SK-N-SH (cell line): ENCODE results near the gene LLGL2. TPM values are rescaled to one million over a fixed set of nuclear protein-coding genes. Genes with fewer than 3 reads are reported as not detected.

ENCODE experiments used
- CTCF ChIA-PET: fragments of 300-600, 350-600 bp; formaldehyde crosslinking; extraction: SDS; loops from one replicate; lab custom pipeline; 2021; lab: Yijun Ruan, JAX
- POLR2A ChIA-PET: fragments of 350-600 bp; sonication (Branson Sonifier 250); formaldehyde crosslinking; extraction: SDS; loops from one replicate; lab custom pipeline; 2020; ENCODE audit warnings: antibody characterized with exemption, inconsistent platforms; lab: Yijun Ruan, JAX
- DNase-seq: peaks from one replicate; pipeline ENCODE4 v3.0.0; 2012
- H2AFZ ChIP-seq: fragments of 200-600 bp; sonication (generic); 2 replicates; pipeline ENCODE4 v1.8.1; 2016; ENCODE audit warnings: antibody characterized with exemption, mild to moderate bottlenecking, low read depth
- H3F3A ChIP-seq: fragments of 200-600 bp; sonication (generic); replicated peaks from 2 replicates; pipeline ENCODE3; 2016; ENCODE audit warnings: antibody characterized with exemption, mild to moderate bottlenecking; ENCODE audit not compliant: insufficient read depth
- H3K27ac ChIP-seq, 2 experiments: fragments of 200-500 bp in 1 of 2; fragments of 200-600 bp in 1 of 2; sonication (Bioruptor generic) in 1 of 2; sonication (generic), shearing (Covaris generic) in 1 of 2; 2 replicates each; pipeline versions ENCODE4 v1.5.1 to v1.6.1; 2014 to 2016; ENCODE audit warnings: low read depth in 2 of 2, inconsistent platforms in 1 of 2, low read length in 1 of 2, mild to moderate bottlenecking in 1 of 2, mixed read lengths in 1 of 2
- H3K27me3 ChIP-seq: fragments of 200-600 bp; sonication (generic), shearing (Covaris generic); 2 replicates; pipeline ENCODE4 v1.6.1; 2016; ENCODE audit warnings: mixed run types; ENCODE audit not compliant: insufficient read depth
- H3K36me3 ChIP-seq, 2 experiments: fragments of 200-500 bp in 1 of 2; fragments of 200-600 bp in 1 of 2; sonication (Bioruptor generic) in 1 of 2; sonication (generic) in 1 of 2; replicated peaks in 1 of 2; 2 replicates each; pipeline versions ENCODE3 to v1.5.1; 2014 to 2016; ENCODE audit warnings: low read length in 1 of 2, mild to moderate bottlenecking in 1 of 2; ENCODE audit not compliant: insufficient read depth in 2 of 2, control insufficient read depth in 1 of 2
- H3K4me1 ChIP-seq, 2 experiments: fragments of 200-500 bp in 1 of 2; fragments of 200-600 bp in 1 of 2; sonication (Bioruptor generic) in 1 of 2; sonication (generic), shearing (Covaris generic) in 1 of 2; 2 replicates each; pipeline versions ENCODE4 v1.5.1 to v1.6.1; 2014 to 2016; ENCODE audit warnings: low read depth in 1 of 2, low read length in 1 of 2, mixed run types in 1 of 2; ENCODE audit not compliant: insufficient read depth in 2 of 2, control insufficient read depth in 1 of 2
- H3K4me2 ChIP-seq: fragments of 200-600 bp; sonication (generic), shearing (Covaris generic); 2 replicates; pipeline ENCODE4 v1.6.1; 2017; ENCODE audit warnings: mixed run types
- H3K4me3 ChIP-seq, 2 experiments: fragments of 200-500 bp in 1 of 2; fragments of 200-600 bp in 1 of 2; sonication (Bioruptor generic) in 1 of 2; sonication (generic), shearing (Covaris generic) in 1 of 2; 2 replicates each; pipeline versions ENCODE4 v1.5.1 to v1.8.1; 2014 to 2016; ENCODE audit warnings: low read depth in 2 of 2, inconsistent platforms in 1 of 2, low read length in 1 of 2, mild to moderate bottlenecking in 1 of 2, mixed read lengths in 1 of 2, moderate library complexity in 1 of 2
- H3K79me2 ChIP-seq: fragments of 200-600 bp; sonication (generic); 2 replicates; pipeline ENCODE4 v1.8.1; 2017; ENCODE audit warnings: mild to moderate bottlenecking; ENCODE audit not compliant: insufficient read depth
- H3K9ac ChIP-seq: fragments of 200-600 bp; sonication (generic); 2 replicates; pipeline ENCODE4 v1.6.1; 2017; ENCODE audit warnings: mixed run types
- H3K9me2 ChIP-seq: fragments of 200-600 bp; sonication (generic); 2 replicates; pipeline ENCODE4 v1.6.1; 2017; ENCODE audit warnings: mixed run types
- H3K9me3 ChIP-seq: fragments of 200-600 bp; sonication (generic); 2 replicates; pipeline ENCODE4 v1.6.1; 2017; ENCODE audit warnings: mixed run types, mild to moderate bottlenecking, moderate library complexity
- H4K20me1 ChIP-seq: fragments of 200-600 bp; sonication (generic); 2 replicates; pipeline ENCODE4 v1.6.1; 2017; ENCODE audit warnings: mild to moderate bottlenecking, mixed run types; ENCODE audit not compliant: insufficient read depth
- CHD2 ChIP-seq: fragments of 150-350 bp; IDR thresholded peaks from 2 replicates; pipeline ENCODE4 v1.6.1; 2018; ENCODE audit warnings: low read length; ENCODE audit not compliant: partially characterized antibody
- CTCF ChIP-seq: fragments of 200-600 bp; sonication (generic); IDR thresholded peaks from 2 replicates; pipeline ENCODE4 v1.6.1; 2017; ENCODE audit warnings: antibody characterized with exemption, mild to moderate bottlenecking, moderate library complexity
- ELF1 ChIP-seq: IDR thresholded peaks from 2 replicates; pipeline ENCODE4 v1.4.0; 2012
- EZH2phosphoT487 ChIP-seq: fragments of 200-600 bp; sonication (generic); IDR thresholded peaks from 2 replicates; pipeline ENCODE4 v1.6.1; 2017; ENCODE audit warnings: low read depth, mixed run types, mild to moderate bottlenecking, antibody characterized with exemption, moderate library complexity, borderline replicate concordance
- FOXJ3 ChIP-seq: sonication (generic); formaldehyde crosslinking; IDR thresholded peaks from 2 replicates; pipeline ENCODE4 v1.5.1; 2020; ENCODE audit warnings: mild to moderate bottlenecking, missing genetic modification reagents
- FOXM1 ChIP-seq: IDR thresholded peaks from 2 replicates; pipeline ENCODE4 v1.4.0; 2012; ENCODE audit warnings: low read depth, mild to moderate bottlenecking
- GABPA ChIP-seq: IDR thresholded peaks from 2 replicates; pipeline ENCODE4 v1.4.0; 2012; ENCODE audit warnings: low read depth, mild to moderate bottlenecking
- MXI1 ChIP-seq: IDR thresholded peaks from 2 replicates; pipeline ENCODE4 v1.6.1; 2012; ENCODE audit warnings: mild to moderate bottlenecking, low read depth, low read length, improper control_type of control experiment
- NFIC ChIP-seq: IDR thresholded peaks from 2 replicates; pipeline ENCODE4 v1.4.0; 2012; ENCODE audit warnings: borderline replicate concordance
- NRF1 ChIP-seq: IDR thresholded peaks from 2 replicates; pipeline ENCODE4 v1.6.1; 2012; ENCODE audit warnings: low read depth, mild to moderate bottlenecking, low read length
- PBX3 ChIP-seq: IDR thresholded peaks from 2 replicates; pipeline ENCODE4; 2012
- RFX5 ChIP-seq: IDR thresholded peaks from 2 replicates; pipeline ENCODE4 v1.6.1; 2012; ENCODE audit warnings: mild to moderate bottlenecking, improper control_type of control experiment, low read length
- RXRA ChIP-seq: IDR thresholded peaks from 2 replicates; pipeline ENCODE4 v1.4.0; 2012; ENCODE audit warnings: low read depth, mild to moderate bottlenecking, borderline replicate concordance
- SIN3A ChIP-seq: IDR thresholded peaks from 2 replicates; pipeline ENCODE4 v1.6.1; 2012; ENCODE audit warnings: low read depth, mild to moderate bottlenecking, low read length, moderate library complexity, borderline replicate concordance
- TAF1 ChIP-seq: IDR thresholded peaks from 2 replicates; pipeline ENCODE4 v1.6.1; 2012; ENCODE audit warnings: low read depth, mild to moderate bottlenecking, low read length, moderate library complexity, borderline replicate concordance
- USF1 ChIP-seq: IDR thresholded peaks from 2 replicates; pipeline ENCODE4 v1.4.0; 2012; ENCODE audit warnings: low read depth, borderline replicate concordance
- YY1 ChIP-seq: IDR thresholded peaks from 2 replicates; pipeline ENCODE4 v1.4.0; 2012; ENCODE audit warnings: low read depth, mild to moderate bottlenecking
- WGBS: methylation state at CpG from one replicate; pipeline ENCODE4 v1.1.6; 2017; ENCODE audit warnings: low lambda C conversion rate; 5-methylcytosine and 5-hydroxymethylcytosine counted together
- polyA plus RNA-seq, 3 experiments: library from polyadenylated mRNA; depleted of rRNA; stranded (reverse); fragments of >200 nt; gene quantifications; 2 replicates each; pipeline ENCODE4 v1.2.3, GENCODE V29; 2012
- TF ChIP-seq, protein P1 (sequence below): IDR thresholded peaks from 2 replicates; pipeline ENCODE4 v1.4.0; 2012; ENCODE audit warnings: low read depth, borderline replicate concordance

Gene LLGL2
- polyA plus RNA-seq, 1 of the 3 experiments (the other 2 are of a cell fraction) = 6.7 TPM

- Histone ChIP-seq H3K4me2 (no peak overlapping the region), H3K79me2 (no peaks in the 10 kb centered on the region), H3F3A (no peaks in the 10 kb centered on the region), H3K36me3 (no peaks in the 10 kb centered on the region), H3K9me3 (no peaks in the 10 kb centered on the region), H3K4me3 (no peak overlapping the region), H3K4me1 (peaks cover 0 to 17% of the 10 kb centered on the region in 2 experiments; a peak in 1 of 4 replicates), H2AFZ (no peak overlapping the region), H4K20me1 (no peaks in the 10 kb centered on the region), H3K27me3 (no peaks in the 10 kb centered on the region), H3K9me2 (no peaks in the 10 kb centered on the region), H3K27ac (no peak overlapping the region), H3K9ac (no peak overlapping the region)
- WGBS = 76% methylated on average over 16 of the region's 24 CpGs
- ChIA-PET CTCF (interaction anchor here (1.0 to 37.9 kb wide), 7 partner anchors 9 to 137 kb away, joined by 3 to 1189 read pairs (median 16); partner anchors contain the start of gene SMIM5), POLR2A (no interaction called here)
- no peak for DNase-seq
- TF ChIP-seq FOXJ3 = no peak
- no peak for TF ChIP-seq FOXM1
- no peak for TF ChIP-seq NRF1
- TF ChIP-seq MXI1 = no peak
- TF ChIP-seq CTCF = no peak
- no peak for TF ChIP-seq YY1
- TF ChIP-seq RFX5 = no peak
- TF ChIP-seq GABPA = no peak
- TF ChIP-seq USF1 = no peak
- TF ChIP-seq TAF1 = no peak
- TF ChIP-seq NFIC = no peak
- TF ChIP-seq ELF1 = no peak
- TF ChIP-seq SIN3A = no peak
- TF ChIP-seq PBX3 = no peak
- no peak for TF ChIP-seq RXRA
Measured at GRCh38 chr17:75616521-75617122, 91.1 kb downstream of the LLGL2 start.

DNA sequence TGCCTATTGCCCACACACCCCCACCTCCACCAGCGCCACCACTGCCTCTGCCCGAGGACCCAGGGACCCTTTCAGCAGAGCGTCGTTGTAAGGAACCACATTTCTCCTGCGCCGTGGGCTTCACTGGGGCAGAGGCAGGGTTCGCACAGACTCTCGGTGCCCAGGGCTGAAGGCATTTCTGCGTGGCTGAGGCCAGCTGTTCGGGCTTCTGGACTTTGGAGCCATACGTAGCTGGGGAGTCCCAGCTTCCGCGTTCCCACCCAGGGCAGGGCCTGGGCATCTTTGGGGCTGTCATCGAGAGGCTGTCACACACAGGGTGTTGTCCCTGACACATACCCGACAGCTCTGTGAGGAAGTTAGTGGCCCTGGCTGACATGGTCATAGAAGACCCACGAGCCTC, 91.7 kb downstream of the LLGL2 start:
- no peak overlapping the region for H2AFZ ChIP-seq
- DNase-seq = no peak
- no peak overlapping the region for H3K4me2 ChIP-seq
- no peak overlapping the region for H3K4me3 ChIP-seq
- no peaks in the 10 kb centered on the region for H3K27me3 ChIP-seq
- H3K4me1 ChIP-seq = peaks cover 0 to 23% of the 10 kb centered on the region in 2 experiments; a peak in 1 of 4 replicates
- H3K9me3 ChIP-seq = no peaks in the 10 kb centered on the region
- no peaks in the 10 kb centered on the region for H3K9me2 ChIP-seq
- 71% methylated on average over 16 of the region's 16 CpGs for WGBS
- H3K79me2 ChIP-seq = no peaks in the 10 kb centered on the region
- ChIA-PET CTCF (interaction anchor here (1.0 to 37.9 kb wide), 7 partner anchors 9 to 136 kb away, joined by 3 to 1189 read pairs (median 16); partner anchors contain the start of gene SMIM5), POLR2A (no interaction called here)
- no peaks in the 10 kb centered on the region for H3K36me3 ChIP-seq
- H4K20me1 ChIP-seq = no peaks in the 10 kb centered on the region
- no peaks in the 10 kb centered on the region for H3F3A ChIP-seq
- no peak overlapping the region for H3K9ac ChIP-seq
- no peak overlapping the region for H3K27ac ChIP-seq
- TF ChIP-seq CHD2 (no peak), EZH2phosphoT487 (no peak), CTCF (no peak), NFIC (no peak), YY1 (no peak), FOXM1 (no peak), NRF1 (no peak), GABPA (no peak), RXRA (no peak), FOXJ3 (no peak), SIN3A (no peak)
- TF ChIP-seq, protein P1, sequence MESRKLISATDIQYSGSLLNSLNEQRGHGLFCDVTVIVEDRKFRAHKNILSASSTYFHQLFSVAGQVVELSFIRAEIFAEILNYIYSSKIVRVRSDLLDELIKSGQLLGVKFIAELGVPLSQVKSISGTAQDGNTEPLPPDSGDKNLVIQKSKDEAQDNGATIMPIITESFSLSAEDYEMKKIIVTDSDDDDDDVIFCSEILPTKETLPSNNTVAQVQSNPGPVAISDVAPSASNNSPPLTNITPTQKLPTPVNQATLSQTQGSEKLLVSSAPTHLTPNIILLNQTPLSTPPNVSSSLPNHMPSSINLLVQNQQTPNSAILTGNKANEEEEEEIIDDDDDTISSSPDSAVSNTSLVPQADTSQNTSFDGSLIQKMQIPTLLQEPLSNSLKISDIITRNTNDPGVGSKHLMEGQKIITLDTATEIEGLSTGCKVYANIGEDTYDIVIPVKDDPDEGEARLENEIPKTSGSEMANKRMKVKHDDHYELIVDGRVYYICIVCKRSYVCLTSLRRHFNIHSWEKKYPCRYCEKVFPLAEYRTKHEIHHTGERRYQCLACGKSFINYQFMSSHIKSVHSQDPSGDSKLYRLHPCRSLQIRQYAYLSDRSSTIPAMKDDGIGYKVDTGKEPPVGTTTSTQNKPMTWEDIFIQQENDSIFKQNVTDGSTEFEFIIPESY = no peak
